SU-DHL-6 (cell line): ENCODE measurements around the gene SH3TC2.
"Not testable (repeated sequence)": the region's sequence is repeated elsewhere in the genome, so short reads cannot be mapped to it uniquely, and the experiment has no call there.

Experiments used
- H2AFZ ChIP-seq: fragments of 200-600 bp; sonication (generic); 2 replicates; pipeline ENCODE4 v1.6.1; 2014; ENCODE audit warnings: low read depth, mild to moderate bottlenecking, moderate library complexity, mixed read lengths, antibody characterized with exemption, low read length; ENCODE audit not compliant: severe bottlenecking
- H3F3A ChIP-seq: fragments of 200-600 bp; shearing (Covaris generic); 2 replicates; pipeline ENCODE4 v1.6.0; 2016; ENCODE audit warnings: antibody characterized with exemption, mild to moderate bottlenecking; ENCODE audit not compliant: insufficient read depth
- H3K27ac ChIP-seq: fragments of 200-600 bp; sonication (generic); 2 replicates; pipeline ENCODE4 v1.5.1; 2016; ENCODE audit warnings: low read depth, mild to moderate bottlenecking, low read length, moderate library complexity, mixed read lengths
- H3K27me3 ChIP-seq: fragments of 200-600 bp; sonication (generic), shearing (Covaris generic); 2 replicates; pipeline ENCODE4 v1.6.0; 2014; ENCODE audit warnings: mild to moderate bottlenecking, low read length
- H3K36me3 ChIP-seq: fragments of 200-600 bp; sonication (generic); 2 replicates; pipeline ENCODE4 v1.6.1; 2014; ENCODE audit warnings: mild to moderate bottlenecking, low read length, mixed read lengths
- H3K4me2 ChIP-seq: fragments of 300-600, 200-600 bp; shearing (Covaris generic), sonication (generic); 2 replicates; pipeline ENCODE4 v1.6.0; 2014; ENCODE audit warnings: low read length, low read depth, mild to moderate bottlenecking; ENCODE audit not compliant: poor library complexity, severe bottlenecking
- H3K4me3 ChIP-seq: fragments of 200-600 bp; sonication (generic); 2 replicates; pipeline ENCODE4 v1.5.1; 2014; ENCODE audit warnings: antibody characterized with exemption, low read length, mild to moderate bottlenecking, mixed read lengths; ENCODE audit not compliant: insufficient read depth, poor library complexity, severe bottlenecking
- H3K79me2 ChIP-seq: fragments of 200-600 bp; sonication (generic); 2 replicates; pipeline ENCODE4 v1.6.1; 2014; ENCODE audit warnings: mild to moderate bottlenecking, low read length, moderate library complexity; ENCODE audit not compliant: insufficient read depth
- H3K9ac ChIP-seq: fragments of 200-600 bp; sonication (generic); 2 replicates; pipeline ENCODE4 v1.7.0; 2014; ENCODE audit warnings: mild to moderate bottlenecking, low read length
- H3K9me2 ChIP-seq: fragments of 200-600 bp; sonication (generic); replicated peaks from 2 replicates; pipeline ENCODE4 v1.6.1; 2014; ENCODE audit warnings: low read length; ENCODE audit not compliant: insufficient read depth
- H3K9me3 ChIP-seq: fragments of 200-600 bp; sonication (generic); 2 replicates; pipeline ENCODE4 v1.6.1; 2014; ENCODE audit warnings: low read length, mixed read lengths; ENCODE audit not compliant: insufficient read depth
- H4K20me1 ChIP-seq: fragments of 200-600 bp; sonication (generic); 2 replicates; pipeline ENCODE4 v1.6.1; 2014; ENCODE audit warnings: low read depth, mild to moderate bottlenecking, antibody characterized with exemption, low read length, moderate library complexity, mixed read lengths
- CTCF ChIP-seq: fragments of 200-600 bp; sonication (generic); IDR thresholded peaks from one replicate; pipeline ENCODE4 v1.5.1; 2017; ENCODE audit warnings: antibody characterized with exemption, mild to moderate bottlenecking, low read length, moderate library complexity; ENCODE audit not compliant: insufficient read depth, poor library complexity, severe bottlenecking
- EZH2phosphoT487 ChIP-seq: fragments of 200-600 bp; sonication (generic), shearing (Covaris generic); conservative IDR thresholded peaks from 2 replicates; pipeline ENCODE4 v1.6.1; 2018; ENCODE audit warnings: mild to moderate bottlenecking, antibody characterized with exemption, low read length, moderate library complexity, mixed read lengths

SH3TC2 gene

GRCh38 chr5:149080294-149080693 is 17.4 kb upstream of the SH3TC2 start:
- H3K9ac ChIP-seq: no peak overlapping the region
- H3K36me3 ChIP-seq: no peaks in the 10 kb centered on the region
- H3K79me2 ChIP-seq: no peaks in the 10 kb centered on the region
- H3K4me2 ChIP-seq: no peak overlapping the region
- no peak overlapping the region for H3K27ac ChIP-seq
- H3K27me3 ChIP-seq: no peaks in the 10 kb centered on the region
- H3K9me2 ChIP-seq: no peaks in the 10 kb centered on the region
- no peaks in the 10 kb centered on the region for H4K20me1 ChIP-seq
- H3K4me3 ChIP-seq: no peak overlapping the region
- no peaks in the 10 kb centered on the region for H3F3A ChIP-seq
- TF ChIP-seq EZH2phosphoT487 (no peak), CTCF (no peak)
- no peak overlapping the region for H2AFZ ChIP-seq
- H3K9me3 ChIP-seq: no peaks in the 10 kb centered on the region

- H3K9ac ChIP-seq: no peak overlapping the region
- H3K27ac ChIP-seq: no peak overlapping the region
- no peaks in the 10 kb centered on the region for H3K36me3 ChIP-seq
- H3K4me3 ChIP-seq: no peak overlapping the region
- no peaks in the 10 kb centered on the region for H3F3A ChIP-seq
- H3K4me2 ChIP-seq: no peak overlapping the region
- no peaks in the 10 kb centered on the region for H4K20me1 ChIP-seq
- no peaks in the 10 kb centered on the region for H3K9me2 ChIP-seq
- no peak overlapping the region for H2AFZ ChIP-seq
- H3K27me3 ChIP-seq: no peaks in the 10 kb centered on the region
- TF ChIP-seq CTCF: no peak
- no peak for TF ChIP-seq EZH2phosphoT487
- H3K79me2 ChIP-seq: no peaks in the 10 kb centered on the region
- H3K9me3 ChIP-seq: no peaks in the 10 kb centered on the region
Measured at GRCh38 chr5:149079883-149080282, 17.0 kb upstream of the SH3TC2 start.

- H3K27me3 ChIP-seq, H3K9me2 ChIP-seq, H3K9me3 ChIP-seq, H3K9ac ChIP-seq, H4K20me1 ChIP-seq, H3K4me2 ChIP-seq, H3K36me3 ChIP-seq, H3K27ac ChIP-seq, H3K4me3 ChIP-seq, H2AFZ ChIP-seq, H3K79me2 ChIP-seq, H3F3A ChIP-seq: not testable (repeated sequence)
Measured at GRCh38 chr5:149074071-149074470, 11.2 kb upstream of the SH3TC2 start.

GRCh38 chr5:149073213-149073612 is 10.4 kb upstream of the SH3TC2 start:
- H3K36me3 ChIP-seq: no peaks in the 10 kb centered on the region
- H2AFZ ChIP-seq: no peak overlapping the region
- no peaks in the 10 kb centered on the region for H3K27me3 ChIP-seq
- no peaks in the 10 kb centered on the region for H3K9me2 ChIP-seq
- H3K27ac ChIP-seq: no peak overlapping the region
- H3K4me2 ChIP-seq: no peak overlapping the region
- no peak for TF ChIP-seq CTCF
- no peaks in the 10 kb centered on the region for H3K9me3 ChIP-seq
- no peak overlapping the region for H3K4me3 ChIP-seq
- no peaks in the 10 kb centered on the region for H3F3A ChIP-seq
- no peak overlapping the region for H3K9ac ChIP-seq
- H3K79me2 ChIP-seq: no peaks in the 10 kb centered on the region
- H4K20me1 ChIP-seq: no peaks in the 10 kb centered on the region
